H9 (cell line): ENCODE results near the gene XPO1. TPM values are rescaled to one million over a fixed set of nuclear protein-coding genes. Genes with fewer than 3 reads are reported as not detected.

Experiments used
- DNase-seq: peaks from one replicate; pipeline ENCODE4 v3.0.0-alpha.2; 2017
- H2AFZ ChIP-seq: one replicate; pipeline ENCODE4 v1.6.1; 2013; ENCODE audit warnings: mild to moderate bottlenecking, low read length, control low read depth, moderate library complexity
- H2AK5ac ChIP-seq: 2 replicates; pipeline ENCODE4 v1.6.1; 2013; ENCODE audit warnings: low read length, control low read depth, mixed read lengths; ENCODE audit not compliant: insufficient read length
- H2BK120ac ChIP-seq: one replicate; pipeline ENCODE4 v1.6.1; 2013; ENCODE audit warnings: low read depth, mild to moderate bottlenecking, low read length, control low read depth, inconsistent platforms; ENCODE audit not compliant: poor library complexity, severe bottlenecking
- H2BK12ac ChIP-seq: 2 replicates; pipeline ENCODE4 v1.6.1; 2013; ENCODE audit warnings: low read length, control low read depth, mixed read lengths, low read depth; ENCODE audit not compliant: insufficient read length
- H2BK15ac ChIP-seq: 2 replicates; pipeline ENCODE4 v1.6.1; 2013; ENCODE audit warnings: low read depth, low read length, control low read depth
- H2BK20ac ChIP-seq: one replicate; pipeline ENCODE4 v1.6.1; 2013; ENCODE audit warnings: low read depth, mild to moderate bottlenecking, low read length, control low read depth, inconsistent platforms; ENCODE audit not compliant: poor library complexity, severe bottlenecking
- H2BK5ac ChIP-seq: 2 replicates; pipeline ENCODE4 v1.6.1; 2013; ENCODE audit warnings: low read length, control low read depth, mixed read lengths; ENCODE audit not compliant: insufficient read length
- H3K14ac ChIP-seq: 2 replicates; pipeline ENCODE4 v1.6.1; 2013; ENCODE audit warnings: low read length, control low read depth; ENCODE audit not compliant: insufficient read depth
- H3K18ac ChIP-seq: 2 replicates; pipeline ENCODE4 v1.6.1; 2013; ENCODE audit warnings: low read depth, mild to moderate bottlenecking, mixed read lengths, low read length, control low read depth; ENCODE audit not compliant: insufficient read length
- H3K23ac ChIP-seq: 2 replicates; pipeline ENCODE4 v1.6.1; 2013; ENCODE audit warnings: low read length, control low read depth, mixed read lengths, low read depth; ENCODE audit not compliant: insufficient read length
- H3K23me2 ChIP-seq: 2 replicates; pipeline ENCODE4 v1.6.1; 2013; ENCODE audit warnings: low read depth, mild to moderate bottlenecking, mixed read lengths, low read length, control low read depth; ENCODE audit not compliant: insufficient read length, poor library complexity, severe bottlenecking
- H3K27ac ChIP-seq: 2 replicates; pipeline ENCODE4 v1.5.1; 2013; ENCODE audit warnings: low read length, control low read depth, mixed read lengths, low read depth; ENCODE audit not compliant: insufficient read length
- H3K27me3 ChIP-seq: 2 replicates; pipeline ENCODE4 v1.6.1; 2013; ENCODE audit warnings: low read length, control low read depth, inconsistent platforms; ENCODE audit not compliant: insufficient read depth
- H3K4ac ChIP-seq: 2 replicates; pipeline ENCODE4 v1.6.1; 2013; ENCODE audit warnings: low read depth, mild to moderate bottlenecking, control low read depth, inconsistent platforms, low read length, moderate library complexity
- H3K4me1 ChIP-seq: 2 replicates; pipeline ENCODE4 v1.6.1; 2013; ENCODE audit warnings: low read length, control low read depth, inconsistent platforms; ENCODE audit not compliant: insufficient read depth
- H3K4me2 ChIP-seq: 2 replicates; pipeline ENCODE4 v1.6.1; 2013; ENCODE audit warnings: low read length, control low read depth, mixed read lengths; ENCODE audit not compliant: insufficient read length, insufficient read depth
- H3K56ac ChIP-seq: 2 replicates; pipeline ENCODE4 v1.6.1; 2013; ENCODE audit warnings: low read depth, mild to moderate bottlenecking, mixed read lengths, low read length, control low read depth; ENCODE audit not compliant: insufficient read length
- H3K79me1 ChIP-seq: 2 replicates; pipeline ENCODE4 v1.6.1; 2013; ENCODE audit warnings: low read depth, mild to moderate bottlenecking, moderate library complexity, low read length, control low read depth, inconsistent platforms; ENCODE audit not compliant: insufficient read depth, poor library complexity, severe bottlenecking
- H3K79me2 ChIP-seq: 2 replicates; pipeline ENCODE4 v1.6.1; 2013; ENCODE audit warnings: low read length, control low read depth, inconsistent platforms; ENCODE audit not compliant: insufficient read depth
- H3K9ac ChIP-seq: 2 replicates; pipeline ENCODE4 v1.6.1; 2013; ENCODE audit warnings: low read length, control low read depth, mixed read lengths; ENCODE audit not compliant: insufficient read length; ENCODE audit errors: extremely low read depth
- H3K9me3 ChIP-seq: one replicate; pipeline ENCODE4 v1.6.1; 2013; ENCODE audit warnings: low read depth, low read length, inconsistent platforms; ENCODE audit not compliant: control insufficient read depth
- H3T11ph ChIP-seq: one replicate; pipeline ENCODE4 v1.6.1; 2013; ENCODE audit warnings: mild to moderate bottlenecking, low read length, control low read depth, inconsistent platforms
- H4K20me1 ChIP-seq: one replicate; pipeline ENCODE4 v1.6.1; 2013; ENCODE audit not compliant: control insufficient read depth, insufficient read length, insufficient read depth
- H4K5ac ChIP-seq: 2 replicates; pipeline ENCODE4 v1.6.1; 2013; ENCODE audit warnings: low read depth, mild to moderate bottlenecking, mixed read lengths, low read length, control low read depth; ENCODE audit not compliant: insufficient read length
- H4K8ac ChIP-seq: replicated peaks from 2 replicates; pipeline ENCODE4 v1.6.1; 2013; ENCODE audit warnings: low read length, control low read depth, mixed read lengths, low read depth; ENCODE audit not compliant: insufficient read length
- H4K91ac ChIP-seq: 2 replicates; pipeline ENCODE4 v1.6.1; 2013; ENCODE audit warnings: low read depth, mild to moderate bottlenecking, moderate library complexity, mixed read lengths, low read length, control low read depth; ENCODE audit not compliant: insufficient read length
- H3K27ac Mint-ChIP-seq, 3 experiments: 2 replicates in 2 of 3; 3 replicates in 1 of 3; pipeline ENCODE4 v1.8.0; 2020 to 2021; ENCODE audit warnings: mixed read lengths in 3 of 3, mild to moderate bottlenecking in 1 of 3, moderate library complexity in 1 of 3
- H3K27me3 Mint-ChIP-seq: 2 replicates; pipeline ENCODE4 v1.8.0; 2021; ENCODE audit warnings: low read depth, mild to moderate bottlenecking, moderate library complexity, mixed read lengths
- H3K36me3 Mint-ChIP-seq, 3 experiments: 2 replicates in 2 of 3; 3 replicates in 1 of 3; pipeline ENCODE4 v1.8.0; 2020 to 2021; ENCODE audit warnings: low read depth in 3 of 3, mixed read lengths in 3 of 3; ENCODE audit not compliant: insufficient read depth in 1 of 3
- H3K4me1 Mint-ChIP-seq, 2 experiments: 2 replicates each; pipeline ENCODE4 v1.8.0; 2020; ENCODE audit warnings: mixed read lengths in 2 of 2
- H3K4me3 Mint-ChIP-seq, 2 experiments: 2 replicates in 1 of 2; 3 replicates in 1 of 2; pipeline ENCODE4 v1.8.0; 2020 to 2021; ENCODE audit warnings: mild to moderate bottlenecking in 2 of 2, mixed read lengths in 2 of 2, moderate library complexity in 1 of 2
- H3K9me3 Mint-ChIP-seq, 2 experiments: 2 replicates in 1 of 2; 3 replicates in 1 of 2; pipeline ENCODE4 v1.8.0; 2020; ENCODE audit warnings: mild to moderate bottlenecking in 2 of 2, mixed read lengths in 2 of 2, moderate library complexity in 1 of 2
- WGBS: extraction: QIAGEN DNeasy Blood & Tissue Kit; methylation state at CpG from one replicate; pipeline ENCODE4 v1.1.7; 2013; ENCODE audit warnings: missing lambda C conversion rate, low lambda C conversion rate, mixed read lengths; ENCODE audit not compliant: insufficient read length; ENCODE audit errors: extremely low coverage; 5-methylcytosine and 5-hydroxymethylcytosine counted together
- total RNA-seq: library from RNA; stranded (reverse); gene quantifications from 2 replicates; pipeline ENCODE4 v1.2.1, GENCODE V29; 2021
- TF ChIP-seq, protein P1 (sequence below): fragments of 200-600 bp; sonication (generic); conservative IDR thresholded peaks from 3 replicates; pipeline ENCODE4 v1.8.0; 2021; ENCODE audit warnings: antibody characterized with exemption, mild to moderate bottlenecking

XPO1 gene
- total RNA-seq, 1 experiment from 2014 or later: 320 TPM

DNA sequence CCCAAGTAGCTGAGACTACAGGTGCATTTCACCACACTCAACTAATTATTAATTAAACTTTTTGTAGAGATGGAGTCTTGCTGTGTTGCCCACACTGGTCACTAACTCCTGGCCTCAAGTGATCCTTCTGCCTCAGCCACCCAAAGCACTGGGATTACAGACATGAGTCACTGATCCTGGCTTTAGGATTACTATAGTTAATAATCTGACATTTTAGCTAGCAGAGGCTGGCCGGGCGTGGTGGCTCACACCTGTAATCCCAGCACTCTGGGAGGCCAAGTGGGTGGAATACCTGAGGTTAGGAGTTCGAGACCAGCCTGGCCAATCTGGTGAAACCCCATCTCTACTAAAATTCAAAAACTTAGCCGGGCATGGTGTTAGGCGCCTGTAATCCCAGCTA, 106.8 kb downstream of the XPO1 start:
- H4K20me1 ChIP-seq: no peaks in the 10 kb centered on the region
- H3K9ac ChIP-seq: no peak overlapping the region
- no peak overlapping the region for H3K56ac ChIP-seq
- no peak overlapping the region for H2BK20ac ChIP-seq
- peaks cover 4% of the 10 kb centered on the region; the same call in 1 of the 2 replicates for H3K4me1 ChIP-seq
- DNase-seq: no peak
- H3K27ac Mint-ChIP-seq: no peak overlapping the region
- no peaks in the 10 kb centered on the region for H3K23me2 ChIP-seq
- H4K91ac ChIP-seq: no peak overlapping the region
- H4K8ac ChIP-seq: no peak overlapping the region
- no peak overlapping the region for H3K4ac ChIP-seq
- no CpG with 5 or more reads among the region's 5 CpGs for WGBS
- no peak overlapping the region for H3T11ph ChIP-seq
- H3K27me3 Mint-ChIP-seq: no peaks in the 10 kb centered on the region
- no peak overlapping the region for H2BK15ac ChIP-seq
- no peak overlapping the region for H2BK12ac ChIP-seq
- no peaks in the 10 kb centered on the region for H3K9me3 ChIP-seq
- H4K5ac ChIP-seq: no peak overlapping the region
- H2BK120ac ChIP-seq: no peak overlapping the region
- H3K79me2 ChIP-seq: peaks cover 44% of the 10 kb centered on the region
- H3K14ac ChIP-seq: no peak overlapping the region
- no peak overlapping the region for H3K18ac ChIP-seq
- H3K23ac ChIP-seq: no peak overlapping the region
- H3K4me2 ChIP-seq: no peak overlapping the region
- H3K27me3 ChIP-seq: no peaks in the 10 kb centered on the region
- peaks cover 26 to 39% of the 10 kb centered on the region in 2 experiments for H3K4me1 Mint-ChIP-seq
- no peaks in the 10 kb centered on the region for H3K9me3 Mint-ChIP-seq
- no peak overlapping the region for H3K4me3 Mint-ChIP-seq
- no peak overlapping the region for H3K27ac ChIP-seq
- no peak overlapping the region for H2AK5ac ChIP-seq
- no peak overlapping the region for H2BK5ac ChIP-seq
- no peak overlapping the region for H2AFZ ChIP-seq
- H3K36me3 Mint-ChIP-seq: peaks cover 0 to 4% (median 0%) of the 10 kb centered on the region in 3 experiments; a peak in 2 of 7 replicates
- TF ChIP-seq, protein P1, sequence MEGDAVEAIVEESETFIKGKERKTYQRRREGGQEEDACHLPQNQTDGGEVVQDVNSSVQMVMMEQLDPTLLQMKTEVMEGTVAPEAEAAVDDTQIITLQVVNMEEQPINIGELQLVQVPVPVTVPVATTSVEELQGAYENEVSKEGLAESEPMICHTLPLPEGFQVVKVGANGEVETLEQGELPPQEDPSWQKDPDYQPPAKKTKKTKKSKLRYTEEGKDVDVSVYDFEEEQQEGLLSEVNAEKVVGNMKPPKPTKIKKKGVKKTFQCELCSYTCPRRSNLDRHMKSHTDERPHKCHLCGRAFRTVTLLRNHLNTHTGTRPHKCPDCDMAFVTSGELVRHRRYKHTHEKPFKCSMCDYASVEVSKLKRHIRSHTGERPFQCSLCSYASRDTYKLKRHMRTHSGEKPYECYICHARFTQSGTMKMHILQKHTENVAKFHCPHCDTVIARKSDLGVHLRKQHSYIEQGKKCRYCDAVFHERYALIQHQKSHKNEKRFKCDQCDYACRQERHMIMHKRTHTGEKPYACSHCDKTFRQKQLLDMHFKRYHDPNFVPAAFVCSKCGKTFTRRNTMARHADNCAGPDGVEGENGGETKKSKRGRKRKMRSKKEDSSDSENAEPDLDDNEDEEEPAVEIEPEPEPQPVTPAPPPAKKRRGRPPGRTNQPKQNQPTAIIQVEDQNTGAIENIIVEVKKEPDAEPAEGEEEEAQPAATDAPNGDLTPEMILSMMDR: no peak
- peaks cover 4% of the 10 kb centered on the region for H3K79me1 ChIP-seq

Other genes with a start within 250 kb of the XPO1 start
- 84.3 and 93.9 TPM in 2 replicates for gene USP34, start 67.3 kb downstream of the XPO1 start, total RNA-seq